ENCODE results near the gene CAPN1.
"Not testable (repeated sequence)": the region's sequence is repeated elsewhere in the genome, so short reads cannot be mapped to it uniquely, and the experiment has no call there.

CAPN1 gene

GRCh38 chr11:65160643-65161042 lies 21.1 kb upstream of the CAPN1 start:
- DNase-seq (ENCODE audit: low spot score) = no peak

- DNase-seq (ENCODE audit: low spot score) = no peak
Measured at GRCh38 chr11:65163684-65164083, 18.0 kb upstream of the CAPN1 start.

GRCh38 chr11:65165410-65166317 lies 16.1 kb upstream of the CAPN1 start:
- no peak for DNase-seq (ENCODE audit: low spot score)

GRCh38 chr11:65166893-65167292 lies 14.8 kb upstream of the CAPN1 start:
- DNase-seq (ENCODE audit: low spot score) = no peak

GRCh38 chr11:65167656-65168055 lies 14.1 kb upstream of the CAPN1 start:
- DNase-seq (ENCODE audit: low spot score) = no peak

- no peak for DNase-seq (ENCODE audit: low spot score)
Measured at GRCh38 chr11:65169164-65169641, 12.5 kb upstream of the CAPN1 start.

GRCh38 chr11:65170058-65170534 lies 11.6 kb upstream of the CAPN1 start, which contains the start of gene SPDYC:
TSS of gene SPDYC (plus strand) at chr11:65170233. CDS start at chr11:65171358, 1,125 bp downstream.
- DNase-seq (ENCODE audit: low spot score) = no peak

- no peak for DNase-seq (ENCODE audit: low spot score)
Measured at GRCh38 chr11:65172600-65172999, 9.1 kb upstream of the CAPN1 start.

- DNase-seq (ENCODE audit: low spot score) = not testable (repeated sequence)
Measured at GRCh38 chr11:65174571-65175010, 7.1 kb upstream of the CAPN1 start.

GRCh38 chr11:65180877-65181568 lies 705 bp upstream of the CAPN1 start:
- peak; percentile 85 for DNase-seq (ENCODE audit: low spot score)

- no peak for DNase-seq (ENCODE audit: low spot score)
Measured at GRCh38 chr11:65182258-65183170, 786 bp downstream of the CAPN1 start.

- no peak for DNase-seq (ENCODE audit: low spot score)
Measured at GRCh38 chr11:65183201-65183891, 1.6 kb downstream of the CAPN1 start.

- DNase-seq (ENCODE audit: low spot score) = no peak
Measured at GRCh38 chr11:65184146-65184545, 2.4 kb downstream of the CAPN1 start.

GRCh38 chr11:65185171-65185570 lies 3.4 kb downstream of the CAPN1 start:
- no peak for DNase-seq (ENCODE audit: low spot score)

- no peak for DNase-seq (ENCODE audit: low spot score)
Measured at GRCh38 chr11:65185869-65186341, 4.2 kb downstream of the CAPN1 start.

- DNase-seq (ENCODE audit: low spot score) = no peak
Measured at GRCh38 chr11:65186701-65187100, 5.0 kb downstream of the CAPN1 start.

- DNase-seq (ENCODE audit: low spot score) = no peak
Measured at GRCh38 chr11:65187146-65187675, 5.5 kb downstream of the CAPN1 start.

- no peak for DNase-seq (ENCODE audit: low spot score)
Measured at GRCh38 chr11:65187971-65188461, 6.3 kb downstream of the CAPN1 start.

- DNase-seq (ENCODE audit: low spot score) = no peak
Measured at GRCh38 chr11:65188486-65188885, 6.8 kb downstream of the CAPN1 start.

GRCh38 chr11:65189191-65189590 lies 7.5 kb downstream of the CAPN1 start:
- DNase-seq (ENCODE audit: low spot score) = no peak

All from left forelimb (tissue), 1 donor.